ENCODE results near the gene NLRP9.

- TF ChIP-seq, protein P1, sequence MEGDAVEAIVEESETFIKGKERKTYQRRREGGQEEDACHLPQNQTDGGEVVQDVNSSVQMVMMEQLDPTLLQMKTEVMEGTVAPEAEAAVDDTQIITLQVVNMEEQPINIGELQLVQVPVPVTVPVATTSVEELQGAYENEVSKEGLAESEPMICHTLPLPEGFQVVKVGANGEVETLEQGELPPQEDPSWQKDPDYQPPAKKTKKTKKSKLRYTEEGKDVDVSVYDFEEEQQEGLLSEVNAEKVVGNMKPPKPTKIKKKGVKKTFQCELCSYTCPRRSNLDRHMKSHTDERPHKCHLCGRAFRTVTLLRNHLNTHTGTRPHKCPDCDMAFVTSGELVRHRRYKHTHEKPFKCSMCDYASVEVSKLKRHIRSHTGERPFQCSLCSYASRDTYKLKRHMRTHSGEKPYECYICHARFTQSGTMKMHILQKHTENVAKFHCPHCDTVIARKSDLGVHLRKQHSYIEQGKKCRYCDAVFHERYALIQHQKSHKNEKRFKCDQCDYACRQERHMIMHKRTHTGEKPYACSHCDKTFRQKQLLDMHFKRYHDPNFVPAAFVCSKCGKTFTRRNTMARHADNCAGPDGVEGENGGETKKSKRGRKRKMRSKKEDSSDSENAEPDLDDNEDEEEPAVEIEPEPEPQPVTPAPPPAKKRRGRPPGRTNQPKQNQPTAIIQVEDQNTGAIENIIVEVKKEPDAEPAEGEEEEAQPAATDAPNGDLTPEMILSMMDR (IDR thresholded peaks at IDR 0.05; ENCODE audit: poor library complexity): no peak
- TF ChIP-seq EZH2phosphoT487 (IDR thresholded peaks at IDR 0.05; ENCODE audit: low read depth, severe bottlenecking, unreplicated experiment): no peak
- TF ChIP-seq EZH2 (IDR thresholded peaks at IDR 0.05; ENCODE audit: borderline replicate concordance): no peak
Measured at GRCh38 chr19:55692681-55693081, 45.5 kb downstream of the NLRP9 start.
